ENCODE data around the gene CGB1. TPM values are rescaled to one million over a fixed set of nuclear protein-coding genes. Genes with fewer than 3 reads are reported as not detected.
"Not testable (repeated sequence)": the region's sequence is repeated elsewhere in the genome, so short reads cannot be mapped to it uniquely, and the experiment has no call there.

The CGB1 gene
- total RNA-seq, 3 donors from 2014 or later, result not detected

- H3K36me3 ChIP-seq (ENCODE audit: low read depth); H3K9me3 ChIP-seq; intact Hi-C loops (cut with DNase I, micrococcal nuclease); H3K4me3 ChIP-seq; H3K4me1 ChIP-seq (ENCODE audit: low read depth); DNase-seq; ATAC-seq: not testable (repeated sequence)
Observed at GRCh38 chr19:49030323-49030722, 6.4 kb downstream of the CGB1 start.

DNA sequence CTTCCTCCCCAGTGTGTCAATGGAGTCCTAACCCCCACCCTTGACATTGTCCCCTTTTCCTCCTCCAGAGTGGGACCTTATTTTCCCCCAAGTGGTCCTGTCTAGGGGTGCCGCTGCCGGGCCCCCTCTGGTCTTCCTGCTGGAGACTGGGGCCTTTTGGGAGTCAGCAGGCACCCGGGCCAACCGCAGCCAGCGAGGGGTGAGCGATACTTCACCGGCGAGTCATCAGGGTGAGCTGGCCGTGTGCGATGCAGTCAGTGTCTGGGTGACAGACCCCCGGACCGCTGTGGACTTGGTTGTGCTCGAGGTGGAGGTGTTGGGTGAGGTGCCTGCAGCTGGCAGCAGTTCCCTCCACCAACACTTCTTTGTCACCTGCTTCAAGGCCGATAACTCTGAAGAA is 6.9 kb downstream of the CGB1 start:
- ATAC-seq; intact Hi-C loops (cut with DNase I, micrococcal nuclease); H3K36me3 ChIP-seq (ENCODE audit: low read depth); DNase-seq; H3K4me1 ChIP-seq (ENCODE audit: low read depth); H3K4me3 ChIP-seq; H3K9me3 ChIP-seq: not testable (repeated sequence)

- H3K4me3 ChIP-seq; H3K4me1 ChIP-seq (ENCODE audit: low read depth); H3K36me3 ChIP-seq (ENCODE audit: low read depth); DNase-seq; ATAC-seq; intact Hi-C loops (cut with DNase I, micrococcal nuclease); H3K9me3 ChIP-seq: not testable (repeated sequence)
Observed at GRCh38 chr19:49028686-49029085, 8.0 kb downstream of the CGB1 start.

- H3K36me3 ChIP-seq (ENCODE audit: low read depth); DNase-seq; H3K9me3 ChIP-seq; ATAC-seq; H3K4me3 ChIP-seq; intact Hi-C loops (cut with DNase I, micrococcal nuclease); H3K4me1 ChIP-seq (ENCODE audit: low read depth): not testable (repeated sequence)
Observed at GRCh38 chr19:49025599-49025998, 11.1 kb downstream of the CGB1 start.

- ATAC-seq; H3K4me3 ChIP-seq; intact Hi-C loops (cut with DNase I, micrococcal nuclease); H3K4me1 ChIP-seq (ENCODE audit: low read depth); H3K36me3 ChIP-seq (ENCODE audit: low read depth); DNase-seq; H3K9me3 ChIP-seq: not testable (repeated sequence)
Observed at GRCh38 chr19:49025088-49025487, 11.6 kb downstream of the CGB1 start.

DNA sequence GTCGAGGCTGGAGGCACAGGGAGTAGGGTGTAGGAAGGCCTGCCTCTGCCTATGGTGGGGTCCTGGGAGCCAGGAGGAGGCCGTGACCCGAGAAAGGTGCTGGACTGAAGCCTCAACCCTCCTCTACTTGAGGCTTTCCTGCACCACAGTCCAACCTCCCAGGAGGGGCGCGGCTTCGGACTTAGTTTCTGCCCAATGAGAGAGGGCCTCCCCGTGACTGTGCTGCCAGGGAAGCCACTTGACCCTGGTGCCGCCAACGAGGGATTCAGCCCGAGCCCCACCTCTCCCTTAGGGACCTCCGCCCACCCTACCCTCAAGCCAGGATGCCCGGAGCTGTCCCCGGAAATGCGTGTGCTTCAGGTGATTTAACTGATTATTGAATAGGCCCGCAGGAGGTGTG is 12.5 kb downstream of the CGB1 start, which contains the start of gene CGB3:
Gene CGB3, minus strand, starts transcription at position 101 of the 400 bp plus-strand sequence. CDS start 362 bp downstream, outside the sequence.
- H3K4me1 ChIP-seq (ENCODE audit: low read depth); H3K4me3 ChIP-seq; ATAC-seq; H3K9me3 ChIP-seq; intact Hi-C loops (cut with DNase I, micrococcal nuclease); H3K36me3 ChIP-seq (ENCODE audit: low read depth); DNase-seq: not testable (repeated sequence)

- Histone ChIP-seq H3K4me1 (ENCODE audit: low read depth) (peaks cover 12% of the 10 kb centered on the region), H3K9me3 (no peaks in the 10 kb centered on the region), H3K4me3 (no peak overlapping the region), H3K36me3 (ENCODE audit: low read depth) (no peaks in the 10 kb centered on the region)
- DNase-seq (no peak), ATAC-seq (no peak)
- intact Hi-C loops (cut with DNase I, micrococcal nuclease), result no loop called here
- TF ChIP-seq, protein P1, sequence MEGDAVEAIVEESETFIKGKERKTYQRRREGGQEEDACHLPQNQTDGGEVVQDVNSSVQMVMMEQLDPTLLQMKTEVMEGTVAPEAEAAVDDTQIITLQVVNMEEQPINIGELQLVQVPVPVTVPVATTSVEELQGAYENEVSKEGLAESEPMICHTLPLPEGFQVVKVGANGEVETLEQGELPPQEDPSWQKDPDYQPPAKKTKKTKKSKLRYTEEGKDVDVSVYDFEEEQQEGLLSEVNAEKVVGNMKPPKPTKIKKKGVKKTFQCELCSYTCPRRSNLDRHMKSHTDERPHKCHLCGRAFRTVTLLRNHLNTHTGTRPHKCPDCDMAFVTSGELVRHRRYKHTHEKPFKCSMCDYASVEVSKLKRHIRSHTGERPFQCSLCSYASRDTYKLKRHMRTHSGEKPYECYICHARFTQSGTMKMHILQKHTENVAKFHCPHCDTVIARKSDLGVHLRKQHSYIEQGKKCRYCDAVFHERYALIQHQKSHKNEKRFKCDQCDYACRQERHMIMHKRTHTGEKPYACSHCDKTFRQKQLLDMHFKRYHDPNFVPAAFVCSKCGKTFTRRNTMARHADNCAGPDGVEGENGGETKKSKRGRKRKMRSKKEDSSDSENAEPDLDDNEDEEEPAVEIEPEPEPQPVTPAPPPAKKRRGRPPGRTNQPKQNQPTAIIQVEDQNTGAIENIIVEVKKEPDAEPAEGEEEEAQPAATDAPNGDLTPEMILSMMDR (IDR thresholded peaks at IDR 0.05), result no peak
Observed at GRCh38 chr19:49022116-49022515, 14.6 kb downstream of the CGB1 start.

GRCh38 chr19:49020931-49021895 is 15.5 kb downstream of the CGB1 start:
- TF ChIP-seq, protein P1 (IDR thresholded peaks at IDR 0.05), result no peak
- no peaks in the 10 kb centered on the region for H3K36me3 ChIP-seq (ENCODE audit: low read depth)
- intact Hi-C loops (cut with DNase I, micrococcal nuclease), result no loop called here
- peaks cover 12% of the 10 kb centered on the region for H3K4me1 ChIP-seq (ENCODE audit: low read depth)
- no peak for DNase-seq
- no peak overlapping the region for H3K4me3 ChIP-seq
- H3K9me3 ChIP-seq, result no peaks in the 10 kb centered on the region
- no peak for ATAC-seq

Measured in mucosa of descending colon (tissue), 3 donors.